Muscle layer of duodenum (tissue), 2 donors: ENCODE results near the gene MBTPS2.

Experiments used
- H3K27ac ChIP-seq: one replicate; pipeline ENCODE4 v1.7.0; 2013; ENCODE audit warnings: mild to moderate bottlenecking, low read length
- H3K27me3 ChIP-seq: one replicate; pipeline ENCODE4 v1.7.0; 2013; ENCODE audit warnings: low read depth, mild to moderate bottlenecking, control low read depth, low read length
- H3K36me3 ChIP-seq, 2 donors: one replicate each; pipeline ENCODE4 v1.7.0; 2013; ENCODE audit warnings: low read length in 2 of 2, control low read depth in 1 of 2, mild to moderate bottlenecking in 1 of 2; ENCODE audit not compliant: insufficient read depth in 2 of 2, control insufficient read depth in 1 of 2
- H3K4me1 ChIP-seq, 2 donors: one replicate each; pipeline ENCODE4 v1.7.0; 2013; ENCODE audit warnings: low read length in 2 of 2, mild to moderate bottlenecking in 2 of 2, control low read depth in 1 of 2, moderate library complexity in 1 of 2; ENCODE audit not compliant: insufficient read depth in 2 of 2, control insufficient read depth in 1 of 2
- H3K4me3 ChIP-seq, 2 donors: one replicate each; pipeline ENCODE4 v1.7.0; 2013; ENCODE audit warnings: low read length in 2 of 2, low read depth in 1 of 2, mild to moderate bottlenecking in 1 of 2
- H3K9me3 ChIP-seq, 2 donors: one replicate each; pipeline ENCODE4 v1.7.0; 2013; ENCODE audit warnings: low read length in 2 of 2, control low read depth in 1 of 2, mild to moderate bottlenecking in 1 of 2; ENCODE audit not compliant: control insufficient read depth in 1 of 2
- donor health status: healthy.

The MBTPS2 gene

DNA sequence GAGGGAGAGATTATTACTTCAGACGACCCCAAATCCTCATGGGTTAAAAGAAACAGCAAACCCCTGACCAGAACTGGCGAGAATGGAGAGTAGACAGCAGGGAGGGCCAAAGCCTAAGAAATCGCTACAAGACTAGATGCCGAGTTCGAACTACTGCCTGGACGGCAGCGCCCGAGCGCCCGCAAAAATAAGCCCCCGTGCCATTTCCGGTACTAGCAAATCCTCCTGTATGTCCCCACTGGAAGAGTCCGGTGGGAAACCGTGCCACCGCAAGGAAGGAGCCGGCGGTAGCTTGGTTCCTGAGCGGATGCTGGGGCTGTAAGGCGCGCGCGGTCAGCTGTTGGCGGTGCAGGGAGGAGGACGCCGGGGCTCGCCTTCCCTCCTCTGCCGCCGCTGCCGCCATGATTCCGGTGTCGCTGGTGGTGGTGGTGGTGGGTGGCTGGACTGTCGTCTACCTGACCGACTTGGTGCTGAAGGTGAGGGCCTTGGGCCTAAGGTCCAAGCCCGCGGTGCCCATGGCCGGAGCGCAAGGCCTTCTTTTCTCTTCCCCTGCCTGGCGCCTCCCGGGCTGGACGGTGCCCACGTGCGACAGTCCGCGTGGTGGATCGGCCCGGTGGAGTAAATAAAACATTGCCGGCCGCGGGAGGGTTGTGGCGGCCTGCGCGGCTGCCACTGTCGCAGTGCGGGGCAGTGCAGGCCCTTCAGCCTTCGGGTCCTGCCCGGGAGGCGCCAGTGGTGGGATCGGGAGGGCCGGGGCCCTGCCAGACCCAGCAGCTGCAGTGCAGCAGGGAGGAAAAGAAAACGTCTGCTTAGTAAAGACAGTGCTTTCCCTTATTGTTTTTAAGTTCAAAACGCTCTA is at the start of gene MBTPS2:
Gene MBTPS2 (plus strand): TSS at position 284 of the 859 bp plus-strand sequence. CDS start 118 bp downstream, at position 402.
- H3K27ac ChIP-seq = peak within 1 kb of the TSS; percentile 74
- H3K9me3 ChIP-seq = no peaks in the 10 kb centered on the region

GRCh38 chrX:21798677-21799219 is 40.7 kb upstream of the MBTPS2 start:
- Histone ChIP-seq H3K27ac (peak overlapping the region; percentile 16), H3K36me3 (no peaks in the 10 kb centered on the region), H3K4me1 (peaks cover 0 to 3% of the 10 kb centered on the region in 2 donors), H3K9me3 (no peaks in the 10 kb centered on the region), H3K4me3 (no peak overlapping the region), H3K27me3 (no peaks in the 10 kb centered on the region)

More for the DNA sequence above, at the start of gene MBTPS2:
- no peaks in the 10 kb centered on the region for H3K27me3 ChIP-seq
- H3K36me3 ChIP-seq = no peaks in the 10 kb centered on the region
- peaks cover 0 to 4% of the 10 kb centered on the region in 2 donors for H3K4me1 ChIP-seq
- peak within 1 kb of the TSS; percentile 71 to 81 for H3K4me3 ChIP-seq

GRCh38 chrX:21799767-21800166 is 39.6 kb upstream of the MBTPS2 start:
- Histone ChIP-seq H3K4me1 (peaks cover 0 to 3% of the 10 kb centered on the region in 2 donors), H3K4me3 (no peak overlapping the region), H3K9me3 (no peaks in the 10 kb centered on the region), H3K27ac (peak overlapping the region; percentile 67), H3K36me3 (no peaks in the 10 kb centered on the region), H3K27me3 (no peaks in the 10 kb centered on the region)

DNA sequence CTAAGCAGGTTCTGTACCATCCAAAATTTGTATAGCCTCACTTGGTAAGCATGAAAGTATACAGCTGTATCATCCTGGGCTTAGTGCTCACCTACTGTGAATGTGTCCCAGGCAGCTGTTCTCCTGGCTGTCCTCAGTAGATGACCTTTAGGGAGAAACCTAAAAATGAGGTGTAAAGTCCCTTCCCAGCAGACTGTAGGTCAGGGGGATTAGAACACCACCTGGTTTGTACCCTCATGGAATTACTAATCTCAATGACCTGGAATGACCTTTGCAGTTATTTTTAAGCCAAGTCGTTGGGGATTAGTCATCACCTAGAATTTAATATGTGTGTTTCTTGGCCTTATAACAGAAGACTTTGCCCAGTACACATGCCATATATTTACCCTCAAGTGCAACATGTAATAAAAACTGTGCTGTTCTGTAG is 39.1 kb upstream of the MBTPS2 start:
- Histone ChIP-seq H3K4me3 (no peak overlapping the region), H3K9me3 (no peaks in the 10 kb centered on the region), H3K4me1 (peaks cover 0 to 3% of the 10 kb centered on the region in 2 donors), H3K36me3 (no peaks in the 10 kb centered on the region), H3K27me3 (no peaks in the 10 kb centered on the region), H3K27ac (peak overlapping the region; percentile 67)

DNA sequence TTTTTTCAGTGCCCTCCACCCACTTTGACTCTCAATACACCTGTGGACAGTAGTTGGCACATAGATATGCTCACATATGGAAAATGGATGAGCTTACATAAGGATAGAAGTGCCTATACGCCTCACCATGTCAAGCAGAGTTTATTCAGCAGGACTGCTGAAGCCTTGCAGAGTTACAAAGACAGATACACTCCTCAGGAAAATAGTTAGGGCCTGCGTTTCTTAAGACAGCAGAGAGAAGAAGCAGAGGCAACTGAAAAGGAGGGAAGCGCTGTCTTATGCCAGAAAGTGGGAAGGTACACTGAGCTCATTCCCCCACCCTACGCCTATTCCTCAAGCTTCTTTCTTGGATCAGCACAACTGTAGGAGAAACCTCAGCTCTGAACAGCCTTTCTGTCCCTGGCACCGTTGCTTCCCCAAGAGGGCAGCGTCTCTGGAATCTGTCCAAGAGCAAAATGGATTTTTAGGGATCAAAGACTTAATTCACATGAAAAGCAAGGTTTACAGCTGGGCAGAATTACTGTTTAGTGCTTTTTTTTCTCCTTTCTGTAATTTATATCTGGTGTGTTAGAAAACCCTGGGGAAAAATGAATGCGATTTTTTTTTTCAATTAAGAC is 37.3 kb upstream of the MBTPS2 start:
- H3K27ac ChIP-seq = peak overlapping the region; percentile 3

DNA sequence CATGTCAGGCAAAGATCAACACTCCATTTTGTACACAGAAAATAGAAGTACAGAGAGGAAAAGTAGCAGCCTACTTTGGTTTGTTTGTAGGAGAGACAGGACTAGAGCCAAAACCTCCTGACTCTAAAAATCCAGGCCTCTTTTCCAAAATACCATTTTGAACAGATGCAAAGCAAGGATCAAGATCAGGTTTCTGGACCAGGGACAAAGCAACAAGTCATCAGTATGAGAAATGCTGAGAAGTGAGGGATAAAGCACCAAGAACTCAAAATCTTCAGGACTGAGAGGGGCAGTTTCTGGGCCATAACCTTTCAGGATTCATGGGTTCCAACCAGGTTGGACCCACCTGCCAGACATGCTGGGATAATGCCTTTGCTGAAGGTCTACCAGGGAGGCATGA is 36.6 kb upstream of the MBTPS2 start:
- H3K4me1 ChIP-seq = peaks cover 0 to 3% of the 10 kb centered on the region in 2 donors
- H3K9me3 ChIP-seq = no peaks in the 10 kb centered on the region
- no peaks in the 10 kb centered on the region for H3K36me3 ChIP-seq
- no peaks in the 10 kb centered on the region for H3K27me3 ChIP-seq
- H3K4me3 ChIP-seq = no peak overlapping the region
- peak overlapping the region; percentile 3 for H3K27ac ChIP-seq

More for the DNA sequence above, 37.3 kb upstream of the MBTPS2 start:
- Histone ChIP-seq H3K4me1 (peaks cover 0 to 3% of the 10 kb centered on the region in 2 donors), H3K9me3 (no peaks in the 10 kb centered on the region), H3K36me3 (no peaks in the 10 kb centered on the region), H3K4me3 (no peak overlapping the region), H3K27me3 (no peaks in the 10 kb centered on the region)

DNA sequence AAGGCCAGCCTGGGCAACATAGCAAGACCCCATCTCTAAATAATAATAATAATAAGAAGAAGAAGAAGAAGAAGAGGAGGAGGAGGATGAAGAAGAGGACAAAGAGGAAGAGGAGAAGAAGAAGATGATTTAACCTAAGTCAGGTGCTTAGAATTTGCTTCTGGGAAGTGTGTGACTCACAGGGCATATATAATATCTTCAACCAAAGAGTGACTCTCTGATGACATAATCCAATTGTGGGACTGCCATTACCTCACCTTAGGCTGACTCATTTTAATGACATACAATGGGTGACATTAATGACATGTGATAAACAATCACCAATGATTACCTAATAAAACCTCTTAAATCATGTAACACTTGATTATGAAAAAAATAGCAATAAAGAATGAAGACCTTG is 32.7 kb upstream of the MBTPS2 start:
- Histone ChIP-seq H3K4me3 (no peak overlapping the region), H3K4me1 (no peaks in the 10 kb centered on the region), H3K27me3 (no peaks in the 10 kb centered on the region), H3K9me3 (no peaks in the 10 kb centered on the region), H3K36me3 (no peaks in the 10 kb centered on the region), H3K27ac (no peak overlapping the region)

DNA sequence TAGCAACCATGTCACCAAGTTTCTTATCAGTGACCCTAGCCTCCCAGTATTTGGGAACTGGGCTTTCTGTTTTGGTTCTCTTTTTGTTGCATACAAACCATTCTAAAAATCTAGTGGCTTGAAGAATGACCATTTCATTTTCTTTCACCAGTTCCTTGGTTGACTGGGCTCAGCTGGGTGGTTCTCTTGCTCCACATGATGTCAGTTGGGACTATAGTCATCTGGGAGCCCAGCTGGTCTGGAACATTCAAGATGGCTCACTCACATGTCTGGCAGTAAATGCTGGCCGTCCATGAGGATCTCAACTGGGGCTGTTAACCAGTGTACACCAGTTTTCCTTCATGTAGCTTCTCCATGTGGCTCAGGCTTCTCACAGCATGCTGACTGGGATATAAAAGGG is 27.6 kb upstream of the MBTPS2 start:
- Histone ChIP-seq H3K27me3 (no peaks in the 10 kb centered on the region), H3K36me3 (no peaks in the 10 kb centered on the region), H3K9me3 (no peaks in the 10 kb centered on the region), H3K4me1 (no peaks in the 10 kb centered on the region), H3K4me3 (no peak overlapping the region), H3K27ac (no peak overlapping the region)

DNA sequence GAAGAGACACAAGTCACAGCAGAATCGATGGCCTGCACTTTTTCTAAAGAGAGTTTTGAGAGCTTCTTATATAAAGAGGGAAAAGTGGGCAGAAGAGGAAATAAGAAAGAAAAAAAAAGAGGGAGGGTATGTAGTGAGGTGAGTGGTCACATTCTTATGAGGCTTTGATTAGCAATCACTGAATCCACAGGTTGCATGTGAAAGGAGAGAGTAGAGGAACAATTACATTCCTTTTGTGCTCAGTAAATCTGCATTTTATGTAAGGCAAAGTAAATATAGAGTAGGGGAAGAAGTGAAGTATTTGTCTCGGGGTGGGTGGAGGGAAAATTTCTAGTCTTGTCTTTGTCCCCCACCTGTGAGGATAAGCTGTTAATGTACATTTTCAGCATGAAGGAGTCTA is 26.8 kb upstream of the MBTPS2 start:
- H3K4me3 ChIP-seq = no peak overlapping the region
- no peaks in the 10 kb centered on the region for H3K36me3 ChIP-seq
- no peak overlapping the region for H3K27ac ChIP-seq
- no peaks in the 10 kb centered on the region for H3K9me3 ChIP-seq
- no peaks in the 10 kb centered on the region for H3K4me1 ChIP-seq
- H3K27me3 ChIP-seq = no peaks in the 10 kb centered on the region

GRCh38 chrX:21813612-21814368 is 25.6 kb upstream of the MBTPS2 start:
- H3K4me1 ChIP-seq = no peaks in the 10 kb centered on the region
- no peaks in the 10 kb centered on the region for H3K27me3 ChIP-seq
- no peaks in the 10 kb centered on the region for H3K9me3 ChIP-seq
- H3K36me3 ChIP-seq = no peaks in the 10 kb centered on the region
- no peak overlapping the region for H3K4me3 ChIP-seq
- no peak overlapping the region for H3K27ac ChIP-seq

- Histone ChIP-seq H3K9me3 (no peaks in the 10 kb centered on the region), H3K4me3 (no peak overlapping the region), H3K27ac (no peak overlapping the region), H3K36me3 (no peaks in the 10 kb centered on the region), H3K4me1 (no peaks in the 10 kb centered on the region), H3K27me3 (no peaks in the 10 kb centered on the region)
Measured at GRCh38 chrX:21816136-21816535, 23.3 kb upstream of the MBTPS2 start.
